CD4-positive, alpha-beta T cell treated with Interleukin-2 at 100 ng/mL for 4 hours (primary cell): Measurements from ENCODE around the gene PHACTR1.

Source experiments
- DNase-seq: peaks from one replicate; pipeline ENCODE4 v3.0.0-alpha.2; 2020; ENCODE audit warnings: low spot score

The PHACTR1 gene

DNA sequence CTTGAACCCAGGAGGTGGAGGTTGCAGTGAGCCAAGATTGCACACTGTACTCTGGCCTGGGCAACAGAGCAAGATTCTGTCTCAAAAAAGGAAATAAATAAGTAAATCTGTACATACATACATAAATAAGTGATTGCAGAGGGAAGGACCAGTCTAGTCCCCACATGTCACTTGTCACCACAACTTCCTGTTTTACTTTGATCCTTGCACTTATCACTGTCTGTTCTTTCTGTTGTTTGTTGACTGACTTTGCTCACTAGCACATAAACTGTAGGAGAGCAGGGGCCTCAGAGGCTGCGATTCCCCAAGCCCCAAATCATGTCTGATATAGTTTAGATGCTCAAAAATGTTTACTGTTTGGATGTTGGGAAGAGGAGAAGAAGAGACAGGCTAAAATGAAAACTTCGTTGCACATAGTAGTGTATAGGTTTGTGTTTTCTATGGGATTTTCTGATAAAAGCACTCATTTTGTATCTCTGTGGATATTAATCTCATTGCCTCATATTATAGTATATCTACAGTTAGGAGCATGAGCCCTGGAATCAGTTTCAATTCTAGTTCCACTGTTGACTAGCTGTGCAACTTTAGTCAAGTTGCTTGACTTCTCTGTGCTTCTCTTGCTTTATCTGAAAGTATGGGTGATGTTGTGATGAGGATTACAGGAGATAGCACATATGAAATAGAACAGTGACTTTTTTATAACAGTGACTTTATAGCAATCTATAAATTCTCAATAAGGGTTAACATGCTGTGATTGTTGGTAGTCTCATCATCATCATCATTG is 446.8 kb downstream of the PHACTR1 start:
- DNase-seq, result no peak

DNA sequence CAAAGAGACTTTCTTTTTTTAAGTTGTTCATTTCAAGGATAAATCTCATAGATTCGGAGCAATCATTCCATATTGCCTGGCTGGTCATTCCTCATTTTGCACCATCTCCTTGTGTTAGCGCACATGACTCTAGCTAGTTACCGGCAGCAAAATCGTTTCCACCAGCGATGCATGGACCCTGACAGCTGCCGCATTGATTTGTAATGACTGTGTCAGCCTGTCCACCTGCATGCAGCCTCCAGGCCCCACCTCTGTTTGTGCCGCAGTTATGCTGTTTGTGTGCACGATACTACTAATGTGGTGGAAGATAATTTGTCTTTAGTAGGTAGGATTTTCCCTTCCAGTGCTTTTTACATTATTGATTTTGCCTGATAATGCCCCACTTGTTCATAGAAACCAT is 447.7 kb downstream of the PHACTR1 start:
- no peak for DNase-seq

DNA sequence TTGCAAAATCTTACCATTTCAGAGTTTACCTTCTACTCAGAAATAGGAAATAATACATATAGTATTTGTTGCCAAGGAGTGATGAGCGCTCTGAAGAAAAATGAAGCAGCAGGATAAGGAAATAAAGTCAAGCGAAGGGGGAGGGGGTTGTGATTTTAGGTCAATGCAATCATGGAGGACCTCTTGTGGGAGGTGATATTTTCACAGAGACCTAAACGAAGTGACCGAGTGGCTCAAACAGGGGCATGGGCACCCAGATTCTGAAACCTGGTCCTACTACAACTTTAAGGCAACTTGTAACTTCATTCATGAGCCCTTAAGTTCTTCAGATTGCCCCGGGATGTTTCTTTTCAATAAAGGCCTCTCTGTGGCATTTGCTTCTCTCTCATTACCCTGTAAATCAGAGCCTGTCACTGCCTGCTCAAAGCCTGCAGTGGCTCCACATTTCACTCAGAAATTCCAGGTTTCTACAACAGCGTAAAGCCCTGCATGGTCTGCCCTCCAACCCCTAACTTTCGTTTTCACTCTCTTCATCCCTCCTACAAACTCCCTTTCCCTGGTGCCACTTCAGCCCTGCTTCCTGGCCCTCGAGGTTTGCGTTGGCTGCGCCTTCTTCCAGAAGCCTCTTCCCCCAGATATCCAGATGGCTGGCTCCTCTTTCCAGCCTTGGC is 449.1 kb downstream of the PHACTR1 start:
- DNase-seq, result no peak

DNA sequence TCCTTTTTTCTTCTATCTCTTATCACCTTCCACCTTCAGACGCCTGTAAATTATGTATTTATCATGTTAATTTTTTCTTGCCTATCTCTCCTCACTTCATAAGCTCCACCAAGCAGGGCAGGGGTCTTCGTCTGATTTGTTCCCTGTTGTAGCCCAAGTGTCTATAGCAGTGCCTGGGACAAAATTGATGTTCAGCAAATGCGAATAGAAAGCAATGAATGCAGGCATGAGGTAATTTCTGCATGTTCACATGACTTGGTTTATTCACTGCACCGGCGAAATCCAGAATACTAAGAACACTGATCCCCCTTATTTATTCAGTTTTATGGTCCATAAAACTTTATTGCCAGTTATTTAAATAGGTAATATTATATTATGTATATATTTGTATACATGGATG is 449.7 kb downstream of the PHACTR1 start:
- no peak for DNase-seq

DNA sequence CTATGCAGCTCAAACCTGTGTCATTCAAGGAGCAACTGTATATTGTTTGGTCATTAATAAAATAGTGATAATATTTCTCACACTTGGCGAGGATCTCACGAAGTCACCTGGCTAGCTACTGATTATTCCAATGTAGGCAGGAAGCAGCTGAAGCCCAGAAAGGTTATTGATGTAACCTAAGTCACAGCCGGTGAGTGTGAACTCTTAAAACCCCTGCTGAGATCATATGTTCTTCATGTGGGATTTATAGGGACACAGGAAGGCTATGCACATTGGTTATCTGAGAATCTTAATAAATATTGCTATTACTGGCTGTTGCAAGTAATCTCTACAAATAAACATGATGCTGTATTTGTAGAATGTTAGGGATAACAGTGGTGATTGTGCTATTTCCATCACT is 450.3 kb downstream of the PHACTR1 start:
- no peak for DNase-seq

DNA sequence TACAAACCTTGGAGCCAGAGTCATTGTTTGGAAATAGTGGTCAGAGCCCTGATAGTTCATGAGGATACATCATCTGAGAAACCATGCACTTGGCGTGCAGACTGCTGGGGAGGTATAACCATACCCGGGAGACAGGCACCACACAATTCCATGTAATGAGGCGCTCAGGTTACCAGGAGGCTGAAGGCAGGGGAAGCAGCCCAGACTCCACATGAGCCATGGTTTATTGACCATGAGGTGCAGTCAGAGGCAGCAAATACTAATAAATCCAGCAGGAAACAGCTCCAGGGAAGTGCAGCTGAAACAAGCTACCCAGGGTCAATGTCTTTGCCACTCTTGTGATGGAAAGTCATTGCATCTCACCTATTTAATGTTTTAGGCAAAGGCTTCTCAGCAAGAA is 455.7 kb downstream of the PHACTR1 start:
- no peak for DNase-seq

DNA sequence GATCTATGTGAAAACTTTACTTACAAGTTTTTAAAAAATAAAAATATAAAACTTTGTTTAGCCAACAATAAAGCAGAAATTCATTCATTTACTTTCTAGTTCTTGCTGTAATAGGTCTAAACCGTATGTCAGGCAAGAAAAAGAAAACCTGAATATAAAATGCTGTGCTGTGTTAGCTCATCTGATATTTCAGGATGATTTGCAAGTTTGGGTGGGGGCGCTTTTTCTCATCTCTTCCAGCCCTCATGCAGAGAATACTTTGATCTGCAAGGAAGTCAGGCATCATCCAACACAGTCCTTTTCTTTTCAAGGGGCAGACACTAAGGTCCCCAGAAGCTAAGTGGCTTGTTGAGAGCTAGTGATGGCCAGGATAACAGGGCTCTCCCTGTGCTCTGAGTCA is 458.5 kb downstream of the PHACTR1 start:
- DNase-seq, result no peak

DNA sequence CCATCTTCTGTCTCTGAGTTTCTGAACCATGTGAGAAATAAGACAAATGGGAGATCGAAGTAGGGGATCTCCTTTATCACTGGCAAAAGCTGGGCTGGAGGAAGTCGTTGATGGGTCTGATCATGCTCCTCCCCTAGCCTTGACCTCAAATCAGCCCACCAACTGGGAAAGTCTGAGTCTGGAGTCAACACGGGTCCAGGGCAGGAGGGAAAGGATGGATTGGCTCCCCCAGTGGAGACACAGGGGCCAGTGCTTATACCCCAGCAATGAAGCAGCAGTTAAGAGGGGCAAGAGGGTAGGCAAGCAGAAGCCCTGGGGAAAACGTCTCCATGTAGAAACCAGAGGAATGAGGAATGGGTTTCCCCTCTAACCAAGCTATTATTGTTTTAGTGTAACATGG is 459.2 kb downstream of the PHACTR1 start:
- DNase-seq, result no peak

DNA sequence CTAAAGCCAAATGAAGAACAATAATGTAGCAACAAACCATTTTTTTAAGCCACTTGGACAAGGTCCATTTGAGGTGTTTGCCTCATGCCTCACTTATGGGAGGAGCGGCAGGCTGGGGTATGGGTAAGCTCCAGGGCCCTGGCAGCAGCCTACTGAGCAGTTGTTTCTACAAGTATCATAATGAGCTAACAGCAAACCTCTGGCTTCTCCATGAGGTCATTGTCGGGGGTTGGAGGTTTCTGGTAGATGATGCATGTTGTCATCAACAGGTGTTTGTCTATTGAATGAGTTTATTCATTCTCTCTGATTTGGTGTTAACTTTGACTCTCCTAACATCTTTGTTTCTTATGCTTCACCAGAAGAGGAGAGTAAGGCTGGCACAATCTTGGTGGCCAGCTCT is 461.1 kb downstream of the PHACTR1 start:
- no peak for DNase-seq

DNA sequence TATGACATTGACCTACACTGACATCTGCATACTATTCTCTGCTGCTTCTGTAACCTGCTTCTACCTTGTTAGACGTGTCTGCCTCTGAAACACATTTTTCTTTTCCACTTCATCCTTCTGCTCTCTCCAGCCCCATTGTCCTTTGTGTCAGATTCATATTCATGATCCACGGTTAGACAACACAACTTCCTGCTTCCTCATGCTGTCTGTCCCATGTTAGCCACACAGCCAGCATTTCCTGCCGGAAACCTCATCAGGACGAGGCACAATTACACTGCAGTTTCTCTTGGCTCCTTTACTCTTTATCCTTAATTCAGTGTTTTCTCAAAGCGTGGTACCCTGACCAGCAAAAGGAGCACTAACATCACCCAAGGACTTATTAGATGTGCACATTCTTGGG is 461.5 kb downstream of the PHACTR1 start:
- DNase-seq, result no peak

DNA sequence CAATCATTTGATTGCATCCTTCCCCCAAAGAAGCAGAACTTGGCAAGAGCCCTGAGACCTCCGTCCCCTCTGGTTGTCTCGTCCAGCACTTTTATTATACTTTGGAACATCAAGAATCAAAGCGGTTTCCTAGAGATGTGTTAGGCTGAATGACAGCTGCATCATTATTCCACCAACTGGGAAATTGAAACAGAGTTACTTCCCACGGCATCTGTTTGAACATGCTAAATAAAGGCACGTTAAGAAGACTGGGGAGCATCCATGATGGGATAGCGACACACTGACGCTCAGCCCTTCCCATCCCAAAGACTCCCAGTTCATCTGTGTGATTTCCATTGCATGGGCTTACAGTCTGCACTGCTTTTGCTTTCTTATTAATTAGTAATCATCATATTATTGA is 464.0 kb downstream of the PHACTR1 start:
- DNase-seq, result no peak

DNA sequence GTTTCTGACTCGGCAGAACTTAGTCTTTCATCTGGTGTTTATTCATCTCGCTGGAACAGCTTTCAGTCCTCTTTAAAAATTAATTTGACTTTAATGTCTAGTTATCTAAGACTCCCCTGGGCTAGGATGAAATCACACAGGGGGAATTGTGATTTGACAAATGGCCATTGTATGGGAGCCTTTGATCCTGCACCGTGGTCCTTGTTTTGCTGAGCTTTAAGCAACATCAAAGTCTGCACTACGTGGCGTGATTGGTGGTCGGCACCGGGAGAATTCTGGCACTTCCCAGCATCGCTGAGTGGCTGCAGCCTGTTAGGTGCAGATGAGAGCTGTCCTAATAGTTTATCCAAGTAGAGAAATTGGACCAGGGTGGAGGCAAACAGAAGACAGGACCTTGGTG is 464.8 kb downstream of the PHACTR1 start:
- DNase-seq, result no peak

DNA sequence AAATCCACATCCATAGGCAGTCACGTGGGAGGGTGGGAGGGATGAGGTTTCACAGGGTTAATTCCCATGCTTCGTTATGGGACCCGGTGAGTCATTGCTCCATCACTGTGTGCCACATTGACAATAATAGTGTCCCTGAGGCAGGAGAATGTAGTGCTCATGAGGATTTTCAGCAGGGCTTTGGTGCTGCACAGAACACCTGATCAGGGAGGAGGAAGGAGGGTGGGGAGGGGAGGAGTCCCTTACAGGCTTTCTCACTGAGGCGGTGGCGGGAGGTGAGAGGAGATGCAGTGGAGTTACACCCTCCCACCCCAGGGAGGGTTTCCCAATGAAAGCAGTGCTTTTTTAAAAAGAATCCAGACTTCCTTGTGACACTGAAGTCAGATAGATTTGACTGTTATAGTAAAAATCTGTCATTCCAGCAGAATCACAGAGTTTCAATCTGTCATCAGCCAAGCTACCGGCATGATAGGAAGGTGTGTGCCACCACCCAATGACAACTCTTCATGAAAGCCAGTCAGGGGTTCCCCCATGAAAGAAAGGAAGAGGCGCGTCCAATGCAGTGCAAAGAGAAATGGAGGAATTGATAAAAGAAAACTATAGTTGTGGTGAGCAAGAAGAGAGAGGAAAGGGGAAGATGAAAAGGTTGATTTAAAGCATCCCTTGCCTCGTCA is 467.0 kb downstream of the PHACTR1 start:
- no peak for DNase-seq

DNA sequence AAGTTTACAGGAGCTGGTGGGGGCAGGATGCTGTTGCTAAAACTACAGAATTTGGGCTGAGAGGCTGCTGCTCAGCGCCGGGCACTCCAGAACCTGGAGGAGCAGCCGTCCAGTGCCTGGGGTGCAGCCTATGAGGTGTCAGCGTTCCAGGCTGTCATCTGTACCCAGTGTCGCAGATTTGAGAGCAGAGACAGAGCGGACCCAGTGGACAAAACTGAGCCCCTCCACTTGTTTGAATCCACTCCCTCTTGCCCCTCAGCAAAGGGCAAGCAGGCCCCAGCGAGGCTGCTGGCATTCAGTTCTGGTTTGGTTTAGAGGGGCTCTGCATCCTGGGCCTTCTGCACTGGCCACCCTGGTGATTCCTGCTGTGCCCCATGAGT is 467.5 kb downstream of the PHACTR1 start:
- no peak for DNase-seq

DNA sequence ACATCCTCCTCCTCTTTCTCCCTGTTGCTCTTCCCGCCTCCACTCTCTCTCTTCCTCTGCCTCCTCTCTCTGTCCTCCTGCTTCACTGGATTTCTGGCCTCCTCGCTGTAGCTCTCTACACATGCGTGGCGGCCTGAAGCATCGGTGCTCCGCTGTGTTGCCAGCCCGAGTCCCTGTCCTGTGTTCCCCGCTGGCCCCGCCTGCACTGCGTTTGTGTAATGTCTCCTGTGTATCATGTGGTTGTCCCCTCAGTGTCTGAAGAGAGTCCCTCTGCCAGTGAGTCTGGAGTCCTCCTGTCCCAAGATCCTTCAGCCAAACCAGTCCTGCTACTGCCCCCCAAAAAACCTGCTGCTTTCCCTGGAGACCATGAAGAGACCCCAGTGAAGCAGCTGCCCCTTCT is 468.0 kb downstream of the PHACTR1 start:
- DNase-seq, result no peak

DNA sequence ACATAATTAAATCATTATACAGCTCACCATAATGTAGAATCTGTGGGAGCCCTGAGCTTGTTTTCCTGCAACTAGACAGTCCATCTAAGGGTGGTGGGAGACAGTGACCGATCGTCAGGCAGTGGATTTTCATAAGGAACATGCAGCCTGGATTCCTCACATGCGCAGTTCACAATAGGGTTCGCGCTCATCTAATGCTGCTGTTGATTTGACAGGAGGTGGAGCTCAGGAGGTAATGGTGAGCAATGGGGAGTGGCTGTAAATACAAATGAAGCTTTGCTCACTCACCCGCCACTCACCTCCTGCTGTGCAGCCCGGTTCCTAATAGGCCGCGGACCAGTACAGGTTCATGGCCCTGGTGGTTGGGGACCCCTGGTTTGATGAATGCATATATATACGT is 470.3 kb downstream of the PHACTR1 start:
- no peak for DNase-seq

DNA sequence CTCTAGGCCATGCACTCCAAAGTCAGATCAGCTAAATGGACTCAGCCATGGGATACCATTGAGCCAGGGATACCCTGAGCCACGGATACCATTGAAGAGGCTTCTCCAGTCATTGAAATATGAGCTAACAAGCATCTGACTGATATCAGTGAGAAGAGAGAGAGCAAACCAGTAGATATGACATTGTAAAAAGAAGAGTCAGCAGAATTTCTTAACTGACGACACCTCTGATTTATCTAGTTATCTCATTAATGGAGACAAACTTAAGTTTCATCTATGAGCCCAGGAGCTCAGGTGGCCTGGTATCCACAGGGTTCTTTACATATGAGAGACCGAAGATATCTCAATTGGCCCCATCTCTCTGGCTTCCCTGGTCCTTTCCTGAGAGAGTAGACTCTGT is 471.1 kb downstream of the PHACTR1 start:
- DNase-seq, result no peak

DNA sequence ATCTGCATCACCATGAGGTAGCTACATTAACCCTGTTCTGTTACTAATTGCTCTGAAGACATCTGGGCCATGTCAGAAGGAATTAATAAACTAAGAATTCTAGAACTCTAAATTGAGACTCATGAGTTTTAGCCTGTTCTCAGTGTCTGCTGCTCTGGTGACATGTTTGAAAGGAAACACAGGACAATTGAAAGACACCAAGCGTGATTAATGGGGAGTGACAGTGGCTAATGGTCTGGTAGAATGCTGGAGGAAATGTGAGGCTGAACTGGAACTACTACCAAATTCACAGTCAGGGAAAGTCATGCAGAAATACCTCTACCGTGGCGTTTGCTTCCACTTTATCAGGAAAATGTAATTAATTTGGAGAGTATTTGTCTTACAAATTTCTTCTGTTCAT is 471.7 kb downstream of the PHACTR1 start:
- DNase-seq, result no peak

DNA sequence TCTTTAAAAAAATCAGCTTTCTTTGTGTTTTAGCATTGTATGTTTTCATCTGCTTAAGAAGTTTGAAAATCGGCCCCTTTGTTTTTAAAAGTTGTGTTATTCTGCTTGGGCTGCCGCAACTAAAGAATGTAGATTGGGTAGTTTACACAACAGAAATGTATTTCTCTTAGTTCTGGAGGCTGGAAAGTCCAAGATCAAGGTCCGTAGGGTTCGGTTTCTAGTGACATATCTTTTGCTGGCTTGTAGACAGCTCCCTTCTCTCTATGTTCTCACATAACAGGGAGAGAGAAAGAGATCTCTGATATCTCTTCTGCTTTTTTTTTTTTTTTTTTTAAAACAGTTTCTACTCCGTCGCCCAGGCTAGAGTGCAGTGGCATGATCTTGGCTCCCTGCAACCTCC is 473.1 kb downstream of the PHACTR1 start:
- DNase-seq, result no peak

DNA sequence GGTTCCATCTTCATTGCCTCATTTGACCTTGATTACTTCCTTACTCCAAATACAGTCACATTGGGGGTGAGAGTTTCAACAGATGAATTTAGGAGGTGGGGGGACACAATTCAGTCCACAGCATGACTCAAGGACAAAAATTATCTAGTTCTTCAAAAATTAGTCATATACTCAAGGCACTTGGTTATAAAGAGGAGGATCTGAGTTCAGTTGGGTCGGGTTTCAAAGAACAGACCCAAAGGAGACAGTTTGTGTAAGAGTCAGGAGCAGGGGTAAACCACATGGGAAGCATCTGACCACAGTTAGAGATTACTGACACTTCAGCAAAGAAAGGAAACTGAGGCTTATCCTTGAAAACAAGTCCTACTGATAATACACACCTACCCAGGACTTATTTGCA is 473.8 kb downstream of the PHACTR1 start:
- DNase-seq, result no peak

DNA sequence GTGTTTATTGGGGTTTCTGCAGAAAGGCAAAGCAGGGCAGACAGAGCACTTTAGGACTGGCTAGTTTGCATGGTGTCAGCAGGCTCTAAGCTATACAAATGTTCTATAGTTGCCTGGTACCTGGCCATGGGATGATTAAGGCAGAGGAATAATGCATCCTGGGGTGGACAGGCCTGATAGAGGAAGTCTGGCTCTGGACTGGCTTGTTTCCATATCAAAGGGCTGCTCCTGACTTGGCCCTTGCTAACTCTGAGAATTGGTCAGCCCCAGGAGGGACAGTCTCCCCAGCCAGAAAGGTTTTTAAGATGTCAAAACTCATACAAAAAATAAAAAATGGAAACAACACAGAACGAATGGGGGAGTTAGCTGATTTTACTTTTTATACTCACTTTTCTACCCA is 474.9 kb downstream of the PHACTR1 start:
- DNase-seq, result no peak

DNA sequence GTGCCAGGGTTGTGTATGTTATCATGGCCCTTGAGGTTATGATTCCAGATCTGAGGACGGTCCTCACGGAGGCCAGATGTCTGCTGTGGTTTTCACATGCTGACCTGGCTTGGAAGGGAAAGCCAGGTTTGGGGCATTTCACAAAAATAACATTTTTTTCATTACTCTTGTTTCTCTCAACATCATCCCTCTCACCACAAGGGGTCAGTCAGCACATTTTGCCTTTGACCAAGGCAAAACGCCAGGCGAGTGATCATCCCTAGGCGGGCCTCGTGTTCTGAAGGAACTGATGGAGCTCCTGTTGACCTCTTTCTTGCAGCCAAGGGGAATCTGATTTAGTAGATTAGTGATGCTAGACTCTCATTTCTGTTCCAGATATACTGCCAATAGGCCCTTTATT is 478.3 kb downstream of the PHACTR1 start:
- peak; percentile 12 for DNase-seq

DNA sequence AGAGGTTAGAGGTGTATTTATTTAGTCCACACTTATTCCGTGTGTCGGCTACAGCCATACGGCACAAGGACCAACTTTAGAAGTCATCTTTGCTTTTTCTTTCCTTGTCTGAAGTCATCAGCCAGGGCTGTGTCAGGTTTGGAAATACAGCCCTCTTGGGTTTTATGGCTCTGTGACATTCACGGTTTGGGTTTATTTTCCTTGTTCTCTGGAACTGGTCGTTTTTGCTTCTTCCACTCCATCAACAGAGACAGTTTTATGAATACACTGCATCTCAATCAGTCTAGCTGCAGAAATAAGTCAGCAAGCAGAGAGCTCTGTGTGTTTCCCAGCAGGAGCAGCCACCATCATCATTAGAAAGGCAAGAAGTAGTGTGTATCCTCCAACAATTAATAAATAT is 479.2 kb downstream of the PHACTR1 start:
- DNase-seq, result no peak

DNA sequence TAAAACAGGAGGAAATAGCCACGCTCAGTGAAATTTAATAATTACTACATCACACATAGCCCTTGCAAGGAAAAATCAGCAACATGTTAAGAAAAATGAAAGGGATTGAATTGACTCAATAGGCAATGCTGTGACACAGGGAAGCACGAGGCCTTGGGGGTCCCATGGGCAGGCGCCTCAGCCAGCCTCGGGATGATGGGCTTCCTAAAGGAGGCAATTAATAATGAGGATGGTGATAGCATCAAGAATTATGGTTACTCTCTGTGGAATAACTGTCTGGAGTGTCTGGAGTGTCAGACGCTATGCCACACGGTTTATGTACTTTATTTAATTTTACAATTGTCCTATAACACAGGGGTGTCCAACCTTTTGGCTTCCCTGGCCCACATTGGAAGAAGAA is 481.6 kb downstream of the PHACTR1 start:
- DNase-seq, result no peak
